GM12878 (cell line): ENCODE results near the gene PCBD2. TPM values are rescaled to one million over a fixed set of nuclear protein-coding genes. Genes with fewer than 3 reads are reported as not detected.

Experiments
- ATAC-seq: fragments of 200-7000 bp; cut with Tn5 transposase; 3 replicates; pipeline ENCODE4 v1.9.1; 2020; ENCODE audit warnings: mild to moderate bottlenecking, moderate library complexity
- BruUV-seq: library from RNA; stranded (reverse); fragments of 400-500 nt; replicated peaks from 2 replicates; lab custom pipeline; 2021; lab: Mats Ljungman, UMichigan
- CTCF ChIA-PET: fragments of 300-600 bp; sonication (Branson Sonifier 250); formaldehyde crosslinking; extraction: SDS; loops from one replicate; lab custom pipeline; 2021; ENCODE audit warnings: inconsistent platforms; lab: Yijun Ruan, JAX
- POLR2A ChIA-PET: fragments of 350-600 bp; formaldehyde crosslinking; extraction: SDS; loops from one replicate; lab custom pipeline; 2021; ENCODE audit warnings: inconsistent platforms; lab: Charles Lee
- RAD21 ChIA-PET: fragments of 300-600 bp; sonication (Branson Sonifier 250); formaldehyde crosslinking; loops from one replicate; lab custom pipeline; 2023; ENCODE audit warnings: antibody characterized with exemption; ENCODE audit not compliant: unreplicated experiment; lab: Charles Lee
- SMC1A ChIA-PET: fragments of 300-600 bp; sonication (Branson Sonifier 250); formaldehyde crosslinking; loops from one replicate; lab custom pipeline; 2023; ENCODE audit not compliant: unreplicated experiment, uncharacterized antibody; lab: Charles Lee
- DNase-seq: peaks from one replicate; pipeline ENCODE4 v3.0.0-alpha.2; 2011; ENCODE audit warnings: low read depth, low spot score
- FAIRE-seq: peaks from 3 replicates; lab custom pipeline; 2011; peaks lifted over from hg19 to GRCh38; lab: Jason Lieb, UNC
- H2AFZ ChIP-seq: 2 replicates; pipeline ENCODE4 v1.6.0; 2011; ENCODE audit warnings: low read depth, low read length, control low read depth; ENCODE audit not compliant: control insufficient read depth
- H3K27ac ChIP-seq: 2 replicates; pipeline ENCODE4 v1.5.1; 2011; ENCODE audit warnings: control low read depth; ENCODE audit not compliant: control insufficient read depth, insufficient read depth
- H3K27me3 ChIP-seq, 2 experiments: replicated peaks in 1 of 2; 2 replicates each; pipeline versions ENCODE4 v1.6.0 to v1.6.1; 2011; ENCODE audit warnings: low read length in 1 of 2; ENCODE audit not compliant: control insufficient read depth in 2 of 2, insufficient read depth in 2 of 2
- H3K36me3 ChIP-seq, 2 experiments: 2 replicates each; pipeline ENCODE4 v1.5.1; 2011; ENCODE audit warnings: low read length in 1 of 2; ENCODE audit not compliant: control insufficient read depth in 2 of 2, insufficient read depth in 2 of 2
- H3K4me1 ChIP-seq: 2 replicates; pipeline ENCODE4 v1.6.1; 2011; ENCODE audit warnings: mild to moderate bottlenecking, low read length, moderate library complexity, mixed read lengths; ENCODE audit not compliant: control insufficient read depth, insufficient read depth
- H3K4me2 ChIP-seq: 2 replicates; pipeline ENCODE4 v1.6.0; 2011; ENCODE audit warnings: control low read depth; ENCODE audit not compliant: control insufficient read depth, insufficient read depth
- H3K4me3 ChIP-seq: fragments of 200-600 bp; sonication (generic); 2 replicates; pipeline ENCODE4 v1.5.1; 2016
- H3K79me2 ChIP-seq: 2 replicates; pipeline ENCODE4 v1.6.0; 2011; ENCODE audit warnings: low read length; ENCODE audit not compliant: control insufficient read depth, insufficient read depth
- H3K9ac ChIP-seq: 2 replicates; pipeline ENCODE4 v1.8.0; 2011; ENCODE audit warnings: low read length, control low read depth, mixed read lengths; ENCODE audit not compliant: control insufficient read depth, insufficient read depth
- H3K9me3 ChIP-seq: replicated peaks from 3 replicates; pipeline ENCODE4 v1.5.1; 2011; ENCODE audit warnings: mild to moderate bottlenecking, low read length; ENCODE audit not compliant: control insufficient read depth, insufficient read depth
- H4K20me1 ChIP-seq: 2 replicates; pipeline ENCODE4 v1.6.0; 2011; ENCODE audit not compliant: control insufficient read depth, insufficient read depth
- ASH2L ChIP-seq: fragments of 300-600, 200-600 bp; sonication (generic); IDR thresholded peaks from 2 replicates; pipeline ENCODE4 v1.6.1; 2017; ENCODE audit warnings: low read depth, mild to moderate bottlenecking, borderline replicate concordance
- CBFB ChIP-seq: IDR thresholded peaks from 2 replicates; pipeline ENCODE4 v1.6.1; 2016; ENCODE audit warnings: antibody characterized with exemption, low read depth
- CEBPZ ChIP-seq: fragments of 150-350 bp; IDR thresholded peaks from 2 replicates; pipeline ENCODE4 v1.6.1; 2016; ENCODE audit warnings: low read depth, low read length
- CTCF ChIP-seq, 3 experiments: IDR thresholded peaks in 2 of 3; conservative IDR thresholded peaks in 1 of 3; 2 replicates each; pipeline ENCODE4 v1.5.1; 2011; ENCODE audit warnings: low read depth in 3 of 3, low read length in 3 of 3, mild to moderate bottlenecking in 3 of 3, control low read depth in 2 of 3, moderate library complexity in 2 of 3, inconsistent platforms in 1 of 3, mixed read lengths in 1 of 3; ENCODE audit not compliant: control insufficient read depth in 2 of 3, insufficient read depth in 1 of 3; ENCODE audit errors: extremely low read depth in 1 of 3
- DPF2 ChIP-seq: fragments of 450-650 bp; IDR thresholded peaks from 2 replicates; pipeline ENCODE4 v1.6.1; 2017; ENCODE audit warnings: mild to moderate bottlenecking
- EED ChIP-seq: sonication (generic); IDR thresholded peaks from 2 replicates; pipeline ENCODE4 v1.6.1; 2016; ENCODE audit warnings: antibody characterized with exemption, low read depth
- MAX ChIP-seq: IDR thresholded peaks from 2 replicates; pipeline ENCODE4 v1.6.1; 2012; ENCODE audit warnings: low read depth, low read length, improper control_type of control experiment
- NFYA ChIP-seq: IDR thresholded peaks from 2 replicates; pipeline ENCODE4 v1.6.1; 2011; ENCODE audit warnings: low read depth, mild to moderate bottlenecking, low read length, improper control_type of control experiment, borderline replicate concordance
- NFYB ChIP-seq: IDR thresholded peaks from 2 replicates; pipeline ENCODE4 v1.6.1; 2011; ENCODE audit warnings: low read depth, mild to moderate bottlenecking, low read length, improper control_type of control experiment, moderate library complexity; ENCODE audit not compliant: insufficient read depth
- NR2C1 ChIP-seq: fragments of 450-650 bp; IDR thresholded peaks from 2 replicates; pipeline ENCODE4 v1.6.1; 2017; ENCODE audit warnings: antibody characterized with exemption, mild to moderate bottlenecking, moderate library complexity
- POLR2A ChIP-seq: IDR thresholded peaks from 2 replicates; pipeline ENCODE4 v1.6.1; 2011; ENCODE audit warnings: low read depth, mild to moderate bottlenecking, low read length
- POU2F2 ChIP-seq: IDR thresholded peaks from 3 replicates; pipeline ENCODE4 v1.6.1; 2011; ENCODE audit warnings: low read depth, mild to moderate bottlenecking, low read length, borderline replicate concordance
- RFX5 ChIP-seq: IDR thresholded peaks from 2 replicates; pipeline ENCODE4 v1.6.1; 2011; ENCODE audit warnings: low read depth, low read length, improper control_type of control experiment
- SIN3A ChIP-seq: IDR thresholded peaks from 2 replicates; pipeline ENCODE4 v1.6.1; 2012; ENCODE audit warnings: low read depth, low read length, improper control_type of control experiment
- STAT3 ChIP-seq: IDR thresholded peaks from 2 replicates; pipeline ENCODE4 v1.6.1; 2011; ENCODE audit warnings: low read depth, low read length, improper control_type of control experiment
- USF1 ChIP-seq: IDR thresholded peaks from 2 replicates; pipeline ENCODE4 v1.6.1; 2011; ENCODE audit warnings: borderline replicate concordance, low read depth, mild to moderate bottlenecking, moderate library complexity, mixed read lengths, low read length; ENCODE audit not compliant: insufficient read depth; ENCODE audit errors: extremely low read length
- ZBED1 ChIP-seq: IDR thresholded peaks from 2 replicates; pipeline ENCODE4 v1.6.1; 2016; ENCODE audit warnings: borderline replicate concordance
- ZNF24 ChIP-seq: fragments of 450-650 bp; IDR thresholded peaks from 2 replicates; pipeline ENCODE4 v1.6.1; 2017; ENCODE audit warnings: antibody characterized with exemption, mild to moderate bottlenecking
- WGBS: methylation state at CpG from one replicate; pipeline ENCODE4 v1.1.6; 2016; ENCODE audit warnings: low lambda C conversion rate; ENCODE audit not compliant: insufficient replicate concordance, insufficient coverage; ENCODE audit errors: missing lambda C conversion rate; 5-methylcytosine and 5-hydroxymethylcytosine counted together
- in situ Hi-C: fragments of 300-500 bp; cut with MboI; formaldehyde crosslinking; loops from 9 replicates; pipeline ENCODE4 v1.14.3; 2018; ENCODE audit warnings: mixed read lengths
- intact Hi-C: fragments of 100-400 bp; cut with micrococcal nuclease; formaldehyde crosslinking; loops from one replicate; pipeline ENCODE4 v1.14.2; 2022; ENCODE audit not compliant: unreplicated experiment
- polyA plus RNA-seq, 11 experiments: library from polyadenylated mRNA; depleted of rRNA in 4 of 11; unstranded in 6 of 11; stranded (reverse) in 5 of 11; fragments of >200 nt; fragmentation: Nextera tagmentation in 4 of 11; fragmentation: Illumina TruSeq in 1 of 11; extraction: Ambion mirVana in 4 of 11; extraction: Trizol in 1 of 11; gene quantifications; 1 replicate in 1 of 11; 2 replicates in 10 of 11; pipeline versions ENCODE4 v1.2.1 to v1.2.3, GENCODE V29; 2011 to 2016; ENCODE audit warnings: inconsistent platforms in 2 of 11, missing spikeins in 2 of 11, low read depth in 1 of 11
- total RNA-seq, 4 experiments: library from RNA; depleted of rRNA in 3 of 4; stranded (reverse); fragments of >200 nt in 3 of 4; fragmentation: Illumina TruSeq in 1 of 4; extraction: Trizol in 1 of 4; gene quantifications; 2 replicates each; pipeline versions ENCODE4 v1.2.1 to v1.2.3, GENCODE V29; 2013 to 2021

The PCBD2 gene
- total and polyA plus RNA-seq, 10 of the 15 experiments (the other 5 are each of a cell fraction or from before 2014, with no cell fraction given), result 5.4 to 13.6 (median 6.7) TPM

- TF ChIP-seq CTCF (IDR thresholded peaks at IDR 0.05 in 2 of 3, conservative IDR thresholded peaks at IDR 0.05 in 1 of 3; ENCODE audit: control insufficient read depth in 2 of 3, extremely low read depth in 1 of 3, insufficient read depth in 1 of 3, low read depth in 3 of 3, low read length in 3 of 3) (no peak), MAX (no peak), NFYB (no peak), ASH2L (no peak), STAT3 (no peak), POU2F2 (no peak)
Measured at GRCh38 chr5:134975843-134976242, 70.9 kb downstream of the PCBD2 start (continued).

GRCh38 chr5:134976841-134977240 is 71.9 kb downstream of the PCBD2 start:
- FAIRE-seq (no peak), DNase-seq (no peak), ATAC-seq (no peak)
- H3K4me3 ChIP-seq, result no peak overlapping the region
- in situ Hi-C loops (no loop called here), intact Hi-C loops (no loop called here)
- no peaks in the 10 kb centered on the region; the same call in 2 of the 3 replicates for H3K9me3 ChIP-seq
- H2AFZ ChIP-seq, result no peak overlapping the region
- 100% methylated on average over 1 of the region's 1 CpG for WGBS
- no TSS peak for BruUV-seq
- no peaks in the 10 kb centered on the region for H3K27me3 ChIP-seq
- CTCF ChIA-PET, result interaction anchor here (1.7 kb wide), 1 partner anchor 13 kb away, joined by 5 read pairs; no protein-coding TSS in a partner anchor
- no peaks in the 10 kb centered on the region for H3K4me1 ChIP-seq
- no peaks in the 10 kb centered on the region for H4K20me1 ChIP-seq
- H3K36me3 ChIP-seq, result no peaks in the 10 kb centered on the region
- SMC1A ChIA-PET, result no interaction called here
- H3K9ac ChIP-seq, result no peak overlapping the region
- no peaks in the 10 kb centered on the region for H3K79me2 ChIP-seq
- no peak overlapping the region for H3K27ac ChIP-seq
- POLR2A ChIA-PET, result no interaction called here
- RAD21 ChIA-PET, result no interaction called here
- no peak overlapping the region for H3K4me2 ChIP-seq
- TF ChIP-seq EED (no peak), CBFB (no peak), NFYA (no peak), NR2C1 (no peak), SIN3A (no peak), POLR2A (no peak), DPF2 (no peak), ZNF24 (no peak), USF1 (no peak), RFX5 (no peak), CEBPZ (no peak), ZBED1 (no peak)
